ENCODE data around the gene ACSBG1.

DNA sequence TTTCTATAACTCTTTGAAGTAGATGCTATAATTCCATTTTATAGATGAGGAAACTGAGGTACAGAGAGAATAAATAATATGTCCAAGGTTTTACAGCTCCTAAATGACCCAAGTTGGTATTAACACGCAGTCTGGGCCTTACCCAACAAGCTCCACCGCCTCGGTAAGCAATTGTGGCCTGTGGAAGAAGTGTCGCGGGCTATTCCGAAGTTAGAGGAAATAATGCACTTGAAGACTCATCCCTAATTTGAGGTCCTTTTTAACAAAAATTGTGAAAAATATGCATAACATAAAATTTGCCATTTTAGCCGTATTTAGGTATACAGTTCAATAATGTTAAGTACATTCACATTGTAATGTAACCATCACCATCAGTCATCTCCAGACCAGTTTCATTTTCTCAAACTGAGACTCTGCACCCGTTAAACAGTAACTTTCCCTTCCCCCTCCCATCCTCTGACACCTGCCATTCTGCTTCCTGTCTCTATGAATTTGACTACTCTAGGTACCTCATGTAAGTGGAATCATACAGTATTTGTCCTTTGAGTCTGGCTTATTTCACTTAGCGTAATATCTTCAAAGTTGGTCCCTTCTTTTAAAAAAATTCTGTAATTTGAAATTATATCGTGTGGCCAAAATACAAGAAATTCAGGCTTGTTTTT lies 67.0 kb downstream of the ACSBG1 start:
- TF ChIP-seq CTCF (IDR thresholded peaks at IDR 0.05; ENCODE audit: low read length): no peak
- TF ChIP-seq EZH2 (optimal IDR thresholded peaks at IDR 0.05; ENCODE audit: low read depth, low read length): no peak
- TF ChIP-seq EZH2phosphoT487 (IDR thresholded peaks at IDR 0.05; ENCODE audit: low read length): no peak

All from MM.1S (cell line).